GM21526 (cell line): Measurements from ENCODE around the gene KDM4D.
"Not testable (repeated sequence)": the region's sequence is repeated elsewhere in the genome, so short reads cannot be mapped to it uniquely, and the experiment has no call there.

Experiments used
- ATAC-seq: cut with Tn5 transposase; IDR thresholded peaks from one replicate; pipeline ENCODE4 v1.9.1; 2021; ENCODE audit warnings: moderate library complexity; ENCODE audit not compliant: unreplicated experiment, low FRiP score

The KDM4D gene

GRCh38 chr11:94973099-94973968 lies at the start of gene KDM4D, which contains the start of gene CWC15:
KDM4D (plus strand) TSS chr11:94973709; CDS start chr11:94997373, 23,664 bp downstream.
CWC15 (minus strand) TSS chr11:94973556; CDS start chr11:94972185, 1,371 bp downstream.
- peak; percentile 100 for ATAC-seq

DNA sequence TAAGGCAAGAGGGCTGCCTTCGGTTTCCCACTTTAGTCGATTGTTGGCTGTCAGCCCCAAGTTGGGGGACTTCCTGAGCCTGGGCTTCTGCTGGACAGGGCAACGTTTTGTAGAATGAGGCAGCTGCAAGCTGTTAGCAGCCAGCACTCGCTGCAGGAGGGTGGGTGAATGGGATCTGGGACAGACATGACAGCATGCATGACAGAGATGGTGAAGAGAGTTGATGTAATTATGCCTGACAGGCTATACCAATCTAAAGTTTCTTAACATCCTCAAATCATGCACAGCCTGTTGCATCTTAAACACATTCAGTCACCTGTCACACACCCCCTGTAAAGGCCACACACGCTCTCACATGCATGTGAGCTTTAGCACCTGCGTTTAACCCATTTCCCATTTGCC lies 49.3 kb upstream of the KDM4D start:
- ATAC-seq = no peak

GRCh38 chr11:94924612-94925011 lies 48.9 kb upstream of the KDM4D start:
- ATAC-seq = no peak

DNA sequence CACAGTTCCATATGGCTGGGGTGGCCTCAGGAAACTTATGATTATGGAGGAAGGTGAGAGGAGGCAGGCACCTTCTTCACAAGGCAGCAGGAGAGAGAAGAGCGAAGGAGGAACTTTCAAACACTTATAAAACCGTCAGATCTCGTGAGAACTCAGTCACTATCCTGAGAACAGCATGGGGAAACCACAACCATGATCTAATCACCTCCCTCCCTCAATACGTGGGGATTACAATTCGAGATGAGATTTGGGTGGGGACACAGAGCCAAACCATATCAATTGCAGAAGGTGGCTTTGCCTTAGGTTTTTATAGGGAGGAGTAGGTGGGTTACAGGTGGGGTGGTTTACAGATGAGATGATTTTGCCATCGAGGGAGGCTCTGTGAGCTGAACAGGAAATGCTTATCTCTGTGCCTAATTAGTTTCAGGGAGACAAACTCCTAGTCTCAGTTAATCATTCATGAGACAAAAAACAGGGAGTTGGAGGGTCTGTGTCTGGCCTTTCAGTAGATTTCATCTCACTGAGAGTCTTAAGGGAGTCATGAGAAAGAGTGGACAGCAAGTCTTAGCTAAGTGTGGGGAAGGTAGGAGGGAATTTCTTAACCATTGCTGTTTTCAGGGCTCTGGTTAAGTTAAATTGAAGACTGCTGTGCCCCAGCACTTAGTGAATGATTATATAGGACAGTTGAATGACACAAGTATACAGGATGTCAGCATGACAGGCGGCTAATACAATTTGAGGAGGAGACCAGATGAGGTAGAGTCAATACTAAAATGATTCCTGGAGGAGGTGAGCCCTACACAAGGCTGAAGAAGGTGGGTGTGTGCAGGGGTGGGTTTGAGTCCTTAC lies 47.9 kb upstream of the KDM4D start:
- ATAC-seq = no peak

- ATAC-seq = no peak
Measured at GRCh38 chr11:94926271-94926625, 47.3 kb upstream of the KDM4D start.

DNA sequence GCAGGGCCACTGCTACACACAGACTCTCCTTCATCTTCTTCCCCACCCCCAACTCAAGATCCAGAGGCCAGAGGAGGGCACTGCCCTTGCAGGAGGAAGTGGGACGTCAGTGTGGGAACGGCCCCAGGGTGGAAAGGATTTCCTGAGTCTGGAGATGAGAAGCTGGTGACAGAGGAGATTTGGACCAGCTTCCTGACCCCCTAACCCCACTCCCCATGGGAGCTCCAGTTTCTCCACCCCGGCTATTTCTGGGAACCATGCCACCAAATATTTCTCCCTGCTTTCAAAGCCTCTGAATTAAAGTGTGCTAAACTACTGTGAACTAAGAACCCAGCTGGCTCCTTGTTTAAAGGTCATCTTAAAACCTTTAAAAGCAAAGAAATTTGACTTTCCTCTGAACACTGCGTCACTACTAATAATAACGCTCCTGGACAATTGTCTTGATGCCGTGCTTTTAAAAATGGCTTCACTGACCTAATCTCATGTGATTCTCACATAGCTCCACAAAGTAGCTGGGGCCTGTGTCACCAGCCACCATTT lies 46.7 kb upstream of the KDM4D start:
- no peak for ATAC-seq

- no peak for ATAC-seq
Measured at GRCh38 chr11:94928117-94928990, 45.2 kb upstream of the KDM4D start.

GRCh38 chr11:94932072-94932471 lies 41.4 kb upstream of the KDM4D start:
- not testable (repeated sequence) for ATAC-seq

DNA sequence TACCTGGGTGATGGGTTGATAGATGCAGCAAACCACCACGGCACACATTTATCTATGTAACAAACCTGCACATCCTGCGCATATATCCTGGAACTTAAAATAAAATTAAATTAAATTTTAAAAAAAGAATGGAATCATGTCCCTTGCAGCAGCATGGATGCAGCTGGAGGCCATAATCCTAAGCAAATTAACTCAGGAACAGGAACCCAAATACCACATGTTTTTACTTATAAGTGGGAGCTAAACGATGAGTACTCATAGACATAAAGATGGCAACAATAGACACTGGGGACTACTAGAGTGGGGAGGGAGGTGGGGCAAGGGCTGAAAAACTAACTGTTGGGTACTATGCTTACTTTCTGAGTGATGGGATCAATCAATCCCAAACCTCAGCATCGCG lies 41.0 kb upstream of the KDM4D start:
- no peak for ATAC-seq

GRCh38 chr11:94933223-94934130 lies 40.0 kb upstream of the KDM4D start:
- ATAC-seq = no peak

DNA sequence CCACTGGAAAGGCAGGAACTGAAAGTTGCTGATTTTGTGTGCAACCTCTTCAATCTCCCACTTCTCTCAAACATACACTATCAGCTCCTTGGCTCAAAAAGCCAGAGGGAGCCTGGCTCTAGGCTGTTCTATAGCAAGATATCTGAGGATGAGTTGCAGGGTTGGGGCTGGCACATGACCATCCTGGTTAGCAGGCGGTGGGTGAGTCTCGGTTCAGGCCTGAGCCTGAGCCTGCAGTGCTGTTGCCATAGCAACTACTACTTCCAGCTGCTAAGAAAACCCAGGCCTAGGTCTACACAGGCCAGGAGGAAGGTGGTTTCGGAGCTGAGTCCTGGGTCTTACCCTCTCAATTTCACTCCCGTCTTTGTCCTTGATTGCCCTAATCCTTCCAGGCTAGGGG lies 39.1 kb upstream of the KDM4D start:
- ATAC-seq = no peak

GRCh38 chr11:94934846-94935245 lies 38.7 kb upstream of the KDM4D start:
- ATAC-seq = no peak

DNA sequence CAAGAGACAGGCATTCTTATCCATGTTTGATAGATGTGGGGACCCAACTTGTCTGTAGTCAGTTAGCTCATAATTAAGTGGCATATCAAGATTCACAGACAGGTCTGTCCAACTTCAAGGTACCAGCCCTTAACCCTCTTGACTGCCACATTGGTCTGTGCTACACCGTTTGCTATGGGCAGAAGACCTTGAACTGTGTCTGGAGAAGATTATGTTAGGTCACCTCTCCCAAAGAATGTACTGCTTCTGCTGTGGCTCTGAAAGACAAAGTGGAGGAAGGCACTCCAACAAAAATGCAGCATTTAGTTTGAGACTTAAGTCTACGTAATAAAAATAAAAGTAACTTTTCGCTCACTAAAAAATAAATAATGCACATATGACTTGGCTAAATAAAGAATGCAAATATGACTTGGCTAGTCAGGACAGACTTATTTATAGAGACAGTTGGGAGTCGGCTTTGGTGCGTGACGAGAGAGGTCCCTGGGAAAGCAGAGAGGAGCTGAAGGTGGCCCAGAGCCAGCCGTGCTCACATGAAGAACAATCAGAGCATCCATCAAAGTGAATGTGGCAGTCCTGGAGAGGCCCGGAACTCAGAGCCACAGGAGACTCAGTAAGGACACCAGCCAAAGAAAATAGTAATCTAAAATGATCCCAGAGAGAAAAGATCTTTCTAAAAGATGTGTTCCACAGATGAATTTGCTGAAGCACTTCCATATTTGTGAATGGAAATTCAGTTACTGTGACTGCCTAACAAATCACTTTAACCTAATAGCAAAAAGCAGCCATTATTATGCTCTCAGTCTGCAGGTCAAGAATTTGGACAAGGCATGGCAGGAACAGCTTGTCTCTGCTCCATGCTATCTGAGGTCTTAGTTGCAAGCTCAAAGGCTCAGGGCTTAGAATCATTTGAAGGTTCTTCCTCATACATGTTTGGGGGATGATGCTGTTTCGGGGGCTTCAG lies 35.1 kb upstream of the KDM4D start:
- ATAC-seq = no peak

DNA sequence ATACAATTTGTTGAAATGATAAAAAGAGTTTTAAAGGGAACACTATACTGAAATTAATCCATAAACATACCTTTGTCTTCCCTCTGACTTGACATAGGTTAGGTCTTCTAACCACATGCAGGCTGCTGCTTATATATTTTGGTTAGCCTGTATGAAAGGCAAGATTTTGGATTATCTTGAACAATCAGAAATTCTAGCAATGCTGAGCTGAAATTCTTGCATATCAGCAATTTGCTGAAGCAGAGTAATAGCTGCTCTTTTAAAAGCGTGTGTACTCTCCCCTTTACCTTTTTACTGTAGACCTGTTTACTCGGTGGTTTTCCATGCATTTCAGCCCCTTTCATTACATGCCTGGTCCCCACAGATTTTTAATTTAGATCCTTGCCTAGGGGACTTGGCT lies 34.2 kb upstream of the KDM4D start:
- ATAC-seq = no peak

- no peak for ATAC-seq
Measured at GRCh38 chr11:94941131-94941530, 32.4 kb upstream of the KDM4D start.

GRCh38 chr11:94946812-94947211 lies 26.7 kb upstream of the KDM4D start:
- no peak for ATAC-seq

GRCh38 chr11:94948070-94948617 lies 25.4 kb upstream of the KDM4D start:
- ATAC-seq = no peak

GRCh38 chr11:94954753-94955152 lies 18.8 kb upstream of the KDM4D start:
- ATAC-seq = no peak
